T-helper 2 cell treated with Interferon-gamma antibody and Interleukin-4, amounts not matched to agents 100 ng/mL and 5 ng/mL, for 36 hours (primary cell): ENCODE data around the gene TMEM131. TPM values are rescaled to one million over a fixed set of nuclear protein-coding genes. Genes with fewer than 3 reads are reported as not detected.

Experiments
- intact Hi-C: fragments of 100-400 bp; cut with micrococcal nuclease; formaldehyde crosslinking; loops from one replicate; pipeline ENCODE4 v1.15.1; 2023
- total RNA-seq: library from RNA; stranded (reverse); gene quantifications from 2 replicates; pipeline ENCODE4 v1.2.3, GENCODE V29; 2022

The TMEM131 gene
- total RNA-seq, 1 donor from 2014 or later, result 34.7 TPM

DNA sequence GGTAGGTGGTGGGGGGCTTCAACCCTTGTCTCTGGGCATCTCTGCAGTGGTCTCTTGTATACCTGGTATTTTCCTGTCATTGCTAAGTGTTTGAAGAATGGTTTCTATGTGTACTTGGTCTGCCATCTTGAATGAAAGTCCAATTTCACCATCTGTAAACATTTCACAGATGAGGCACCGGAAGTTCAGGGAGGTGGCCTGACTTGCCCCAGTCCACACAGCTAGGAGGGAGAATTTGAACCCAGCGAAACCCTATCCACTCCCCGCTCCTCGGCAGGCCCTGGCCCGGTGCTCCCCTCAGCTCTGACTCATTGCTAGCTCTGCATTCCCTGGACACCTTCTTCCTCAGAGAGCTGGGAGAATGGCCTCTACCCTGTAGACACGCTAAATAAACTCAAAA, 251.8 kb downstream of the TMEM131 start:
- intact Hi-C loops, result no loop called here

GRCh38 chr2:97742381-97742847, 253.3 kb downstream of the TMEM131 start:
- intact Hi-C loops, result no loop called here

DNA sequence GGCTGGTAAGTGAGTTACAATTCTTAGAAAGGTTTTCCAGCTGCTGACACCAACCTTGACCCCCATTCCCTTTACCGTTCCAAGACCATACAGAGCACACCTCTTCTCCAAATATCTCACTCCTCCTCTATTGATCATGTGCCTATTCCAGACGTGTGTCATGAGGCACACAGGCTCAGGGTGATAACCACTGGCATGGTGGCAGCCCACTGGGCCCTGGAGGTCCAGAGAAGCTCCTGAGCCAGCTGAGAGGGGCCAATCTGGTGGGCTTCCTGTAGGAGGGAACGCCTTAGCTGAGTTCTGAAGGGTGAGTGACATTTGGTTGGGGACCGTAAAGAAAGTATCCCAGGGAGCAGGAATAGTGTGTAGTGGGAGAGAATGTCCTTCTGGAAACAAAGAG, 254.1 kb downstream of the TMEM131 start:
- intact Hi-C loops, result no loop called here

GRCh38 chr2:97741251-97741650, 254.5 kb downstream of the TMEM131 start:
- intact Hi-C loops, result no loop called here

GRCh38 chr2:97740590-97741182, 255.1 kb downstream of the TMEM131 start:
- intact Hi-C loops, result no loop called here

GRCh38 chr2:97739893-97740245, 255.9 kb downstream of the TMEM131 start:
- intact Hi-C loops, result no loop called here

- intact Hi-C loops, result no loop called here
Measured at GRCh38 chr2:97739020-97739892, 256.5 kb downstream of the TMEM131 start.

DNA sequence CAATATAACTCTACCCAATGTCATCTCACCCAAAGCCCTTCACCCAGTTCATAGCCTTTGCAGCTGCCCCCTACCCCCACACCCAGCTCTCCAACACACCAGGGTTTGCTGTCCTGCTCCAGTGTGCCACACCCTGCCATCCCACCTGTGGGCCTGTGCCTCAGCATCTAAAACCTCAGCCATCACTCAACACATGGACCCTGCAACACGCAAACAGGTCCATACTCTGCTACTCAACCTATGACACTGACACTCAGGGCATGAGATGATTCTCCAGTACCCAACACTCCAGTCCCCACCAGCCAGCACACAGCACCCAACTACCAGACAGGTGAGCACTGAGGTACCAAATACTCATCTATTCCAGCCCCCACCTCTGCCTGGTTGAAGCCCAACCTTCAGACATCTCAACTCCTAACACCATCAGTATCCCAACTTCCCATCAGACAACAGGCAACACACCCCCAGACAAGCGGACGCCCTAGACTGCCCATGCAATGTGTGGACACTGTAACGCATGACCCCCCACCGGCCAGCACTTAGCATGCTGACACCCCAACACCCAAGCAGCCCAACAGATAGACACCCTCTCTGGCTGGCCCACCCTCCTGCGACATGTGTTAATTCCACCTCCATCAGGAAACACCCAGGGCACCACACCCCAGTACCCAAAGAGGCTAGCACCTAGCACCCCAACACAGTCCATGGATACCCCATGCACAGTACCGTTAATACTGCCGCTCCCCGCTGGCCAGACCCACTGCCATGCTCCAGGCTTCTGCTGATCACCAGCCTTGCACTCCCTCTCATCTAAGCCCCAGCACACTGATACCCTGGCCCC, 257.3 kb downstream of the TMEM131 start:
- intact Hi-C loops, result no loop called here

DNA sequence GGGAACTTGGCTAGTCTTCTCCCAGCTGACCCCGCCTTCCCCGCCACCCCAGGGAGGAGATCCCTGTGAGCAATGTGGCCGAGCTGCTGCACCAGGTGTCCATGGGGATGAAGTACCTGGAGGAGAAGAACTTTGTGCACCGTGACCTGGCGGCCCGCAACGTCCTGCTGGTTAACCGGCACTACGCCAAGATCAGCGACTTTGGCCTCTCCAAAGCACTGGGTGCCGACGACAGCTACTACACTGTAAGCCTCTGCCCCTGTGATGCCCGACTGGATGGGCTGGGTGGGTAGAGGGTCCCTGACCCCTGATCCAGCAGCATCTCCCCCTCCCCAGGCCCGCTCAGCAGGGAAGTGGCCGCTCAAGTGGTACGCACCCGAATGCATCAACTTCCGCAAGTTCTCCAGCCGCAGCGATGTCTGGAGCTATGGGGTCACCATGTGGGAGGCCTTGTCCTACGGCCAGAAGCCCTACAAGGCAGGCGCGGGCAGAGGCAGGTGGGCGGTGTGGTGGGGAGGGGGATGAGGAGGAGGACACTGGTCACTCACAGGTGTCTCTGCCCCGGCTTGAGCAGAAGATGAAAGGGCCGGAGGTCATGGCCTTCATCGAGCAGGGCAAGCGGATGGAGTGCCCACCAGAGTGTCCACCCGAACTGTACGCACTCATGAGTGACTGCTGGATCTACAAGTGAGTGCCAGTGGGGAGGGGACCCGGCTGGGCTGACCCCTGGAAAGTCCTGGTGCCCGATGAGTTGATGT, 258.1 kb downstream of the TMEM131 start:
- intact Hi-C loops, result no loop called here

DNA sequence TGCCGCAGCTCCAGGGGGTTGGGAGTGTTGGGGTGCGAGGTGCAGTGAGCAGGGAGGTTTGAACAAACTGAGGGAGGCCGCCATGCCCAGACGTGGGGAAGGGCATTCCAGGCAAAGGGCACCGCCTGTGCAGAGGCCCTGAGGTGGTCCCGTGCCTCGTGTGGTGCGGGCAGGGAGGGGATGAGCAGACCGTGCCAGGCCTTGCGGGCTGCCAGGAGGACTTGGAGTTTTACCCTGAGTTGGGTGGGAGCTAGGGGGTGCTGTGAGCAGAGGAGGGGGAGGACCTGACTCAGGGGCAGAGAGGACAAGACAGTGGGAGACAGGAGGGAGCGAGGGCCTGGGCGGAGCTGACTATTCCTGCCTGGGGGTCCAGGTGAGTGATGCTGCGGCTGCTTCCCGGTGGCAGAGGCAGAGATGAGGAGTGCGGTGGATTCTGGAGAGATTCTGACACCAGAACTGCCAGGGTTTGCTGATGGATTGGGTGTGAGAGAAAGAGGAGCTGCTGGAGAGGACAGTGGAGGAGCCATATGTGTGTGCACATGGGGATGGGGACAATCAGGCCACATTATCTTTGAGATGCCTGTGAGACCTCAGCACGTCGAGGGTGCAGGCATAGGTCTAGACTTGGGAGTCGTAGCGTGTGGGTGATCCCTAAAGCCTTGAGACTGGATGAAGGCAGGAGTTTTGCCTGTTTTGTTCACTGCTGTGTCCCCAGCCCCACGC, 259.0 kb downstream of the TMEM131 start:
- intact Hi-C loops, result no loop called here

DNA sequence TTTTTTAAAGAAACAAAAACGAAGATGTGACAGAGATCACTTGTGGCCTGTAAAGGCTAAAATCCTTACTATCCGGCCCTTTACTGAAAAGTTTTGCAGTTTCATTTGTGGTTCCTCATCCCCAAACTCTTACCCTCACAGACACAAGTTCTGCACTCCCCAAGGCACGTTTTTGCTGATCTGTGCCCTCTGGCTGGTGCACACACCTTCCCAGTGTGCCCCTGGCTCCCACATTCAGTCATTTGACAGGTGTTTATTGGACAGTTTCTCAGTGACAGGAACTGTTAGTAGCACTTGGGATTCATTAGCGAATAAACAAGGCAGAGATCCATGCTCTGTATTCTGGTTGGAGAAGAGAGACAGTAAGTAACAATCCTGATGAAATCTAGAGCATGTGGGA, 259.6 kb downstream of the TMEM131 start:
- intact Hi-C loops, result no loop called here

DNA sequence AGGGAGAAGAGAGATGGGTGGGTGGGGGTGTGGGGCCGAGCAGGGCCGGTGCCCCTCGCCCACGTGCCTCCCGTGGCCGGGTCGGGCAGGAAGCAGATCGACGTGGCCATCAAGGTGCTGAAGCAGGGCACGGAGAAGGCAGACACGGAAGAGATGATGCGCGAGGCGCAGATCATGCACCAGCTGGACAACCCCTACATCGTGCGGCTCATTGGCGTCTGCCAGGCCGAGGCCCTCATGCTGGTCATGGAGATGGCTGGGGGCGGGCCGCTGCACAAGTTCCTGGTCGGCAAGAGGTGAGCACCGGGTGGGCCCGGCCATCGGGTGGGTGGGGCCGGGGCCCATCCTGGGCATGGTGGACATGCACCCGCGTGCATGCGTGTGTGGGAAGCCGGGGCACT, 260.6 kb downstream of the TMEM131 start:
- intact Hi-C loops, result no loop called here

- intact Hi-C loops, result no loop called here
Measured at GRCh38 chr2:97734061-97735051, 261.4 kb downstream of the TMEM131 start.

DNA sequence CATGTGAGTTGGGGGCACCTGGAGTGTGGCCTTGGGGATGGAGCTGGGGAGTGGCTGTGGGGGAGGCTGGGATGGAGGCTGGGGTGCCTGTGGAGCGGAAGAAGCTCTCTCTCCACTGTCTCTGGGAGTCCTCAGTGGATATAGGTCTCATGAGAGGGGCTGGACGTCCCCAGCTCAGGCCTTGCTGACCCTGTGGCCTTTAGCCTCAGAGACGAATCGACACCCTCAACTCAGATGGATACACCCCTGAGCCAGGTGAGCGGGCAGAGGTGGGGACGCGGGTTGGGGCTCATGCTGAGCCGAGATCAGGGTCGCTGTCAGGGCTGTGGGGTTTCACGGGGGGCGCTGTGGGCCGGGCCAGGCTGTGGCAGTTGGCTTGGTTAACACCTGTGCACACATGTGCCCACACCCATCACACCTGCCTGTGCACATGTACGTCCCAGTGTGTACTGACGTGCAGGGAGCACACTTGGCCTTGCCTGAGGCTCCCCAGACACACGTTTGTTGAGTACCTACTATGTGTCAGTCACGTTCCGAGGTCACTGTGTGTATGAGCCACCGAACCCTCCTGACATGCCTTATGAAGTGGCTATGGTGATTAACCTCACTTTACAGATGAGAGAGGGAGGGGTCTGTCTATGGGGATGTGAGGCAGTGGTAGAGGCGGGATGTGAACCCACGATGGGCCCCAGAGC, 262.3 kb downstream of the TMEM131 start:
- intact Hi-C loops, result no loop called here

- intact Hi-C loops, result no loop called here
Measured at GRCh38 chr2:97732436-97733340, 263.1 kb downstream of the TMEM131 start.

- intact Hi-C loops, result no loop called here
Measured at GRCh38 chr2:97731274-97732020, 264.3 kb downstream of the TMEM131 start.

DNA sequence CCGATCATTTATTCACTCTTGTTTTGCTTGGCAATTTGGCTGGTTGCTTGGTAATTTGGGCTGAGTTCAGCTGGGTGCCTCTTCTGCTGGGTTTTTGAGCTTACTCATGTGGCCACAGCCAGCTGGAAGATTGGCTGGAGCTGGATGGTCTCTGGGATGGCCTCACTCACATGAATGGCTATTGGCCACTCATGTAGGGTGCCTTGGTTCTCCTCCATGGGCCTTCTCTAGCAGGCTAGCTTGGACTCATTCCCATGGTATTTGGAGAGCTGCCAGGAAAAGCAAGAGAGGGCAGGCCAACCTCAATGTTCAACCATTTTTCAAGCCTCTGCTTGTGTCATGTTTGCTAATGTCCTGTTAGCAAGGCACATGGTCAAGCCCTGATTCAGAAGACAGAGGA, 265.5 kb downstream of the TMEM131 start:
- intact Hi-C loops, result no loop called here
